HUES48 (cell line): ENCODE results near the gene CACNB4.

Source experiments
- H3K27ac ChIP-seq: one replicate; pipeline ENCODE4 v1.7.0; 2013; ENCODE audit warnings: low read depth, low read length, inconsistent platforms
- H3K27me3 ChIP-seq: 2 replicates; pipeline ENCODE4 v1.6.1; 2013; ENCODE audit warnings: mild to moderate bottlenecking, low read length; ENCODE audit not compliant: control insufficient read depth, insufficient read depth
- H3K36me3 ChIP-seq: 2 replicates; pipeline ENCODE4 v1.6.1; 2013; ENCODE audit warnings: low read length; ENCODE audit not compliant: control insufficient read depth, insufficient read depth
- H3K4me1 ChIP-seq: 2 replicates; pipeline ENCODE4 v1.6.1; 2013; ENCODE audit warnings: mild to moderate bottlenecking, low read length; ENCODE audit not compliant: control insufficient read depth, insufficient read depth
- H3K4me3 ChIP-seq: 2 replicates; pipeline ENCODE4 v1.5.1; 2013; ENCODE audit warnings: mild to moderate bottlenecking, low read depth, low read length
- H3K9ac ChIP-seq: 2 replicates; pipeline ENCODE4 v1.6.1; 2013; ENCODE audit warnings: mild to moderate bottlenecking, low read depth, low read length, moderate library complexity
- H3K9me3 ChIP-seq: 2 replicates; pipeline ENCODE4 v1.6.1; 2013; ENCODE audit warnings: low read length; ENCODE audit not compliant: control insufficient read depth, insufficient read depth

CACNB4 gene

DNA sequence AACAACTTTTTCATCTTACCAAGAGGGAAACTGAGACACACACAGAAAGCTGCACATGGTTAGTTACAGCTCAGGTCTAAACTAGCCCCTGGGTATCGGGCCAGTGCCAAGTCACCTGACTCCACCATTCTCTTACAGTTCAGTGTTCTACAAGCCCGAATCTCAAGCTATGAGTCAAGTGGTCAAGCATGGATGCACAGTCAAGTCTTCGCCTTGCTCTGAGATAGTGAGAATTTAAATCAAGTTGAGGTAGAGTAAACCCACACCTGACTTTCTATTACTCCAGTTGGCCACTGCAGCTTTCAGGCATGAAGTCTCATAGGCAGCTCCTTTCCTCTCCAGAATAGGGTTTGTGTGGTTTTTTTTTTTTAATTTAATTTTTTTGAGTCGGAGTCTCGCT lies 236.1 kb downstream of the CACNB4 start:
- H3K27me3 ChIP-seq: no peaks in the 10 kb centered on the region
- H3K4me3 ChIP-seq: no peak overlapping the region
- no peaks in the 10 kb centered on the region for H3K9me3 ChIP-seq
- H3K36me3 ChIP-seq: no peaks in the 10 kb centered on the region
- no peak overlapping the region for H3K27ac ChIP-seq
- no peaks in the 10 kb centered on the region for H3K4me1 ChIP-seq
- no peak overlapping the region for H3K9ac ChIP-seq

DNA sequence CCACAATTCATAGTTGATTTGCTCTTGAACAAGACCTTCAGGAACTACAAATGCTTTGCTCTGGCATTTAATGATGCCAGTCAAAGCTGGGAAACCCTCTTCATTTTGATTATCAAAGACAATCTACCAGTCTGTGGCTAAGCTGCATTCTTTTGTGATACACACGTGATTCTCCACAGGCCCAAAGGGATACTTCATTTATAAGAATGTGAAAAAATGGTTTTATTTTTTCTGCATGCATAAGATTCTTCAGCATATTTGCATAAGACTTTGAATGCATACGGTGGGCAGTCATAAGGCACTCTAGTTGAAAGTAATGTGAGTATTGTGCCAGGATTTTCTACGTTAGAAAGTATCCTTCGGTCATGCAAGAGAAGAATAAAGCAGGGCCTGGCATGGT lies 237.7 kb downstream of the CACNB4 start:
- Histone ChIP-seq H3K27ac (no peak overlapping the region), H3K9me3 (no peaks in the 10 kb centered on the region), H3K9ac (no peak overlapping the region), H3K4me3 (no peak overlapping the region), H3K4me1 (no peaks in the 10 kb centered on the region), H3K36me3 (no peaks in the 10 kb centered on the region), H3K27me3 (no peaks in the 10 kb centered on the region)

DNA sequence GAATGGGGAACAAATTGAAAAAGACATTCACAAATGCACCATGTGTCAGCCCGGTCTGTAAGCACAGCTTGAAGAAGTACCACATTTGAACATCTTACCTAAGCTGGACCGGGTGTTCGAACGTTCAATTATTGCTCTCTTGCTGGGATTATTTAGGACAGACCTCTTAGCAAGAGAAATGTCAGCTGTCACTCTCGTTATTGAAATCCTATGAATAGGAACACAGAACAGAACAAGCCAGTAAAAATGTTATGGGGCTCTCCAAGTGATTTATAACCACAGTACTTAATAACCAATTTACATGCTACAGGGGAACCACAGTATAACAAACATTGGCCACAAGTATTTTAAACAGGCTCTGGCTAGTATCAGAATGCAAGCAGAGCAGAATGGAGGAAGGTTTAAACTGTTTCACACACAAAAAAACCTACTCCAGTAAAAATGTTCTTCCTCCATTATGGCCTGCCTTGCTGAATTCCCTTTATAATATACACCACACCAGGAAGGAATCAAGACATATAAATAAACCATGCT lies 238.2 kb downstream of the CACNB4 start:
- Histone ChIP-seq H3K27me3 (no peaks in the 10 kb centered on the region), H3K4me1 (no peaks in the 10 kb centered on the region), H3K36me3 (no peaks in the 10 kb centered on the region), H3K27ac (no peak overlapping the region), H3K9me3 (no peaks in the 10 kb centered on the region), H3K4me3 (no peak overlapping the region), H3K9ac (no peak overlapping the region)

- H3K9me3 ChIP-seq: no peaks in the 10 kb centered on the region
- H3K27ac ChIP-seq: no peak overlapping the region
- no peaks in the 10 kb centered on the region for H3K4me1 ChIP-seq
- no peaks in the 10 kb centered on the region for H3K36me3 ChIP-seq
- no peak overlapping the region for H3K9ac ChIP-seq
- H3K4me3 ChIP-seq: no peak overlapping the region
- H3K27me3 ChIP-seq: no peaks in the 10 kb centered on the region
Observed at GRCh38 chr2:151860210-151860609, 238.6 kb downstream of the CACNB4 start.

DNA sequence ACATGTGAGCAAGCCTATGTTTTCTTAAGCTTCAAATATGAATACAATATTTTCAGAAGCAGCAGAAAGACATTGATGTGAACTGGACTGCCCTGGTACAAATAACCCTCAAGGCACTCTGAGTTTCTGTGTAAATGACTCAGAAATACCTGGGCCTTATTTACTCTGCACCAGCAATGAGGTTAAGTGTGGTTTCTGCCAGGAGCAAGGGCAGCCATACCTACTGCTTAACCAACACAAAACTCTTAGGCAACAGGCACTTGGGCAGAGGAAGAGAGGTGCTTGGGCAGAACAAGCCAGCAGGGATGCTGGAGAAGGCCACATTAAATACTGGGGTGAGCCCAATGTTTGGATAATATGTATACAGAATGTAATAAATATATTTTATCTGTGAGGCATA lies 241.2 kb downstream of the CACNB4 start:
- no peaks in the 10 kb centered on the region for H3K4me1 ChIP-seq
- no peak overlapping the region for H3K9ac ChIP-seq
- H3K27me3 ChIP-seq: no peaks in the 10 kb centered on the region
- H3K36me3 ChIP-seq: no peaks in the 10 kb centered on the region
- no peaks in the 10 kb centered on the region for H3K9me3 ChIP-seq
- no peak overlapping the region for H3K4me3 ChIP-seq
- H3K27ac ChIP-seq: no peak overlapping the region

DNA sequence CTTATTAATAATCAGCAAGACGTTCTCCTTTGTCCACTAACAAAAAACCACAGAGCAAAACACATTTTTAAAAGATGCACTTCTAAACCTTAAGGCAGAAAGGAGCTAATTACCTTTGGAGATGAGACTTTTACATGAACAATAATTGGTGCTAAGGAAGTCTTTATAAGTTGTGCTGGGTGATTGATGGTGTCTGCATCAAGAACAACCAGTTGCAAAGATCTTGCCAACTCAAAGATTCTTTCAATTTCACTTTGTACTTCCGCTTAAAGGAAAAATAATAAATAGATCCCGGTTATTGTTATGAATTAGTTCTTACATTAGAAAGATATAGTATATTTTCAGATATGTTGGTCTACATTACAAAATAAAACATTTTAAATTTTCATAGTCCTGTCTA lies 243.7 kb downstream of the CACNB4 start:
- Histone ChIP-seq H3K4me1 (no peaks in the 10 kb centered on the region), H3K4me3 (no peak overlapping the region), H3K27ac (no peak overlapping the region), H3K36me3 (no peaks in the 10 kb centered on the region), H3K9ac (no peak overlapping the region), H3K27me3 (no peaks in the 10 kb centered on the region), H3K9me3 (no peaks in the 10 kb centered on the region)

- no peak overlapping the region for H3K27ac ChIP-seq
- H3K4me3 ChIP-seq: no peak overlapping the region
- no peaks in the 10 kb centered on the region for H3K27me3 ChIP-seq
- no peaks in the 10 kb centered on the region for H3K9me3 ChIP-seq
- H3K9ac ChIP-seq: no peak overlapping the region
- no peaks in the 10 kb centered on the region for H3K4me1 ChIP-seq
- H3K36me3 ChIP-seq: no peaks in the 10 kb centered on the region
Observed at GRCh38 chr2:151853070-151853758, 245.6 kb downstream of the CACNB4 start.

DNA sequence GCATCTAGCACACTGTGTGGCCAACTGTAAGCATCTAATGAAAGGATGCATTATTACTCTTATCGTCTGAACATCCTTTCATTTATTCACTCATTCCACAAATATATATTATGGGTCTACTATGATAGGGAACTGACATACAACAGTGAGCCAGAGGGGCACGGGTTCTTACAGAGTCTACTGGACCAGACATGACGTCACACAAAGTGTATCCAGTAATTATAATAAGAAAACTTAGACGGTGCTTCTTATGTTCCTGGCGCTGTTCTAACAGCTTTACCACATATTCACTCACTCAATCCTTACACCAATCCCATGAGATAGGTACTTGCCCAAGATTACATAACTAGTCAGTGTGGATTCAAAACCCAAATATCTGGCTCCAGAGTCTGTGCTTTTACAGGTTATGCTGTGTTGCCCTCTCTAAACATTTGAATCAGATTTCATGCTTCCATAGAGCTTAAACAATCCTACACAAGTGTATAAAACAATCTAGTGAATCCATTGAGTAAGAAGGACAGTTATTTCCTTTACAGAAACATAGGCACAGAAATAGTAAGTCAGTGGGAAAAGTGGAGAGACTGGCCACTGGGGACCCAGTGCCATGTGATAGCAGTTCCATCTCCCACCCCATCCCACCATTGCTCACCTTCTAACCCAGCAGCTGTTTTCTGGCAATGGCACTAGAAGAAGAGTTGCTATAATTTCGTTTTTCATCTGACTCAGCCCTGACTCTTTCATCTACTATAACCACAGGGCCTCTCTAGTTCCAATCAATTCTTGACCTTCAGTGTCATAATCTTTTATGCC lies 246.4 kb downstream of the CACNB4 start:
- H3K4me3 ChIP-seq: no peak overlapping the region
- H3K27me3 ChIP-seq: no peaks in the 10 kb centered on the region
- H3K4me1 ChIP-seq: no peaks in the 10 kb centered on the region
- H3K27ac ChIP-seq: no peak overlapping the region
- H3K9me3 ChIP-seq: no peaks in the 10 kb centered on the region
- H3K9ac ChIP-seq: no peak overlapping the region
- H3K36me3 ChIP-seq: no peaks in the 10 kb centered on the region

DNA sequence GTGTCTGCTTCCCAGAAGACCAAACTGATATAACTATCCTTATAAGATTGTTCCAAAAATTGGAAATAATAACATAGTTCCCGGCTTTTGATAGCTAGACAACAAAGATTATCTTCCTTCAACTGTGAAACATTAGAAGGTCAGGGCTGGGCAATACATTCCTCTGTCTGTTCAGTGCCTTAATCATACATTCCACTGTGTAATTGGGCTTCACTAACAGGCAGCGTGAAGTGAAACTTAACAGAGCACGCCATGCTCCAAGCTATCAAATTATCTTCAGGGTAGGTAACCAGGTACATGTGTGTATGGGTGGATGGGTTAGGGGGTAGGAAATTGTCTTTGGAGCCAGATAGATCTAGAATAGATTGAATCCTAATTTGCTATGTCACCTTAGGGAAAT lies 247.1 kb downstream of the CACNB4 start:
- no peaks in the 10 kb centered on the region for H3K27me3 ChIP-seq
- no peaks in the 10 kb centered on the region for H3K9me3 ChIP-seq
- H3K36me3 ChIP-seq: no peaks in the 10 kb centered on the region
- no peak overlapping the region for H3K9ac ChIP-seq
- no peak overlapping the region for H3K4me3 ChIP-seq
- H3K4me1 ChIP-seq: no peaks in the 10 kb centered on the region
- no peak overlapping the region for H3K27ac ChIP-seq

DNA sequence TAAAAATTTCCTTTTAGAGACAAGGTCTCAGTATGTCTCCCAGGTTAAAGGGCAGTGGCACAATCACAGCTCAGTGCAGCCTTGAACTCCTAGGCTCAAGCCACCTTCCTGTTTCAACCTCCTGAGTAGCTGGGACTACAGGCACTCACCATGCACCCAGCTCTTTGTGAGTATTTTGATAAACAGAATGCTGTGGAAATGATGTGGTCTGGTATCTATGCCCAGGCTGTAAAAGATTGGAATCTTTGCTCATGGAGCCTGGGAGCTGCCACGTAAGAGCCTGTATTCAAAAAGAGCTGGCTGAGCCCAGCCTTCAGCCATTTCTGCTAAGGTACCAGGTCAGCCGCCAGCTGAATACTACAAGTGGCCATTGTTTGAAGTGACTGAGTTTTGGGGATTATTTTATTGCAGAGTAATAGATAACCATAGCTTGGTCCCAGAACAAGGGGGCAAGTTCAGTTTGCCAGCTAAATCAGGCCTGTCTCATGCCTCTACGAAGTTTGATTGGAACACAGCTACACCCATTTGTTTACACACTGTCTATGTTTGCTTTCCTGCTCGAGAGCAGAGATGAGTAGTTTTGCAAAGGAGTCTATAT lies 249.3 kb downstream of the CACNB4 start:
- no peaks in the 10 kb centered on the region for H3K4me1 ChIP-seq
- no peak overlapping the region for H3K27ac ChIP-seq
- H3K9me3 ChIP-seq: no peaks in the 10 kb centered on the region
- no peak overlapping the region for H3K9ac ChIP-seq
- no peaks in the 10 kb centered on the region for H3K36me3 ChIP-seq
- H3K4me3 ChIP-seq: no peak overlapping the region
- no peaks in the 10 kb centered on the region for H3K27me3 ChIP-seq

DNA sequence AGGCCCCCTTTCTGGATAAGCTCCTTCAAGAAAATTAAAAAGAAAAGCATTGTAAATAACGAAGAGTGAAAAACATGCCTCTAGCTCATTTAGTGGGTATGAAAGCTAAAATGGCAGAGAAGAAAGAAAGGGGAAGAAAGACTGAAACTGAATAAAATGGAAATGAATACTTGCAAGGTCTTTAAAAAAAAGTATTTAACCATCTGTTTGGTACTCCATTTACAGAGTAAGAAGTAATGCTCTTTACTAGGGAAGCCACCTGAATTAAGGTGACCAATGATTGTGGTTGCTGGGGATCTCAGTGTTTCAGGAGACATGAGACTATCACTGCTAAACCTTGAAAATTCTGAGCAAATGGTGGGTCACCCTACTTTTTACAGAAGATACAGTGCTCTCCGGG lies 253.0 kb downstream of the CACNB4 start:
- H3K9ac ChIP-seq: no peak overlapping the region

More for the DNA sequence above, 253.0 kb downstream of the CACNB4 start:
- H3K36me3 ChIP-seq: no peaks in the 10 kb centered on the region
- H3K4me1 ChIP-seq: no peaks in the 10 kb centered on the region
- no peak overlapping the region for H3K27ac ChIP-seq
- H3K4me3 ChIP-seq: no peak overlapping the region
- H3K27me3 ChIP-seq: no peaks in the 10 kb centered on the region
- no peaks in the 10 kb centered on the region for H3K9me3 ChIP-seq
